H1 (cell line): Measurements from ENCODE around the gene MIER2. TPM values are rescaled to one million over a fixed set of nuclear protein-coding genes. Genes with fewer than 3 reads are reported as not detected.

Experiments used
- CHD7 ChIP-seq: fragments of 300-600 bp; sonication (generic); IDR thresholded peaks from 2 replicates; pipeline ENCODE4 v1.7.1; 2012; ENCODE audit warnings: low read length, moderate library complexity, mild to moderate bottlenecking, inconsistent platforms; ENCODE audit not compliant: insufficient replicate concordance
- MAFK ChIP-seq: IDR thresholded peaks from 2 replicates; pipeline ENCODE4 v1.6.1; 2012; ENCODE audit warnings: low read depth, mild to moderate bottlenecking, improper control_type of control experiment, low read length
- RXRA ChIP-seq: IDR thresholded peaks from 2 replicates; pipeline ENCODE4 v1.6.1; 2011; ENCODE audit warnings: low read depth, mild to moderate bottlenecking, low read length, moderate library complexity; ENCODE audit not compliant: insufficient read depth
- SAP30 ChIP-seq: fragments of 300-600 bp; sonication (generic); IDR thresholded peaks from 2 replicates; pipeline ENCODE4 v1.7.1; 2012; ENCODE audit warnings: low read length, moderate library complexity, mild to moderate bottlenecking, inconsistent platforms; ENCODE audit not compliant: insufficient read depth, insufficient replicate concordance
- SIRT6 ChIP-seq: IDR thresholded peaks from one replicate; pipeline ENCODE4 v1.7.1; 2012; ENCODE audit warnings: low read length, inconsistent platforms
- polyA plus RNA-seq, 7 experiments: library from polyadenylated mRNA; depleted of rRNA in 3 of 7; stranded (reverse) in 5 of 7; unstranded in 2 of 7; fragments of >200 nt in 5 of 7; fragments of 200-250 nt in 2 of 7; gene quantifications; 1 replicate in 5 of 7; 2 replicates in 1 of 7; 4 replicates in 1 of 7; pipeline versions ENCODE4 v1.2.1 to v1.2.3, GENCODE V29; 2011 to 2013; ENCODE audit warnings: missing spikeins in 2 of 7, mixed read lengths in 2 of 7
- total RNA-seq: library from RNA; stranded (reverse); fragmentation: NEBNext Ultra II Directional; extraction: Animal tissue kit (Norgen Biotek cat#: 25700); gene quantifications from 2 replicates; pipeline ENCODE4 v1.2.1, GENCODE V29; 2021

The MIER2 gene
- total and polyA plus RNA-seq, 2 of the 8 experiments (the other 6 are each of a cell fraction or from before 2014, with no cell fraction given), result 30.3 to 48.3 TPM

- no peak for TF ChIP-seq CHD7
- no peak for TF ChIP-seq SAP30
- TF ChIP-seq SIRT6, result no peak
- no peak for TF ChIP-seq MAFK
- TF ChIP-seq RXRA, result no peak
- TF ChIP-seq, all 59 proteins: peak for 0
Observed at GRCh38 chr19:376111-376470, 31.5 kb upstream of the MIER2 start (continued).
